Globus pallidus (tissue), 1 donor: ENCODE results near the gene TTC23L.

ENCODE experiments used
- DNase-seq: peaks from one replicate; pipeline ENCODE4 v3.0.0-alpha.2; 2015; ENCODE audit warnings: low spot score

TTC23L gene

DNA sequence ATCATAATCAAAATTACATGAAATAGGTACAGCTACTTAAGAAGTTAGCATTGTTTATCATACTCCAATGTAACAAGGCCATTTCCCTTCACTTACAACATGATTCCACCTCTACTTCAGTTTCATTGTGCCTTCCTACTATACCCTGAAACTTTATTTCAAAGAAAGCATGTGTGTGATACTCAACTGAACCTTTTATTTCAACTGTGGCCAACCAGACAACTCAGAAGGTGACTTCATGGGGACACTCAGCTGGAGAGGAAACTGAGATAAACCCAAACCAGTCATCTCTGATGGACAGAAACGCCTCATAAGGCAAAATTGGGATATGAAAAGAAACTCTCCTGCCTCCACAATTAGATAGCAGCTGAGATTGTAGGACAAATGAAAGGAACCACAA lies 5.9 kb upstream of the TTC23L start:
- no peak for DNase-seq

DNA sequence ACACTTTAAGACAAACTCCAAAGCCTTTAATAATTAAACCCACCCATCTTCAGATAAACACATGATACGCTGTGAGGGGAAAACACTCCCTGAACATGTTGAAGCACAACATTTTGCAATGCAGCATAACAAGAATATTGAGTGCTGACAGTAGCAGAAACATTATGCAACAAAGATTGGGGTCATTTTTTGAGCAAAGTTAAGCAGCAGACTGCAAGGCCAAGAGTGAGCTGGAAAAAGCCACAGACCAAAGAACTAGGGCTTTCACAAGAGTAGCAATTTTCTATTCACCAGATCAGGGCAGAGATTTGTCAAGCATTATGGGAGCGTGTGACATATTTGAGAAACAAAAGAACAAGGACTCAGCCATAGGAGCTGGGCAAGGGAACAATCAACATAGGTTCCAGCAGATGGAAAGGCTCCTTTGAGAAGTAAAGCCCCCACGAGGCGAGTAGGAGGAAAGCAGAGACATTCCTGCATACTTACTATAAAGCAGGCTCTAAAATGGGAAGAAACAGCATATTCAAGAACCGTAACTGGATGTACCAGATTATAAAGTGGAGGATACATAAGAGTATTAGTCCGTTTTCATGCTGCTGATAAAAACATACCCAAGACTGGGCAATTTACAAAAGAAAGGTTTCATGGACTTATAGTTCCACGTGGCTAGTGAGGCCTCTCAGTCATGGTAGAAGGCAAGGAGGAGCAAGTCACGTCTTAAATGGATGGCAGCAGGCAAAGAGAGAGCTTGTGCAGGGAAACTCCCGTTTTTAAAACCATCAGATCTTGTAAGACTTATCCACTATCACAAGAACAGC lies 4.8 kb upstream of the TTC23L start:
- no peak for DNase-seq

DNA sequence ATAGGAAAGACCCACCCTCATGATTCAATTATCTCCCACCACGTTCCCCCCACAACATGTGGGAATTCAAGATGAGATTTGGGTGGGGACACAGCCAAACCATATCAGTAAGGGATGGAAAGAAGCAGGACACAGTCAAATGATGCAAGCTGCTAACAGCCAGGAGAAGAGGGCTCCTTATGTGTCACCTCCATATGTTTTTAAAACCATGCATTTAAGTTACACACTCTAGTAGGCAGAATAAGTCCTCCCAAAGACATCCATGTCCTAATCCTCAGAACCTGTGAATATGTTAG lies 4.2 kb upstream of the TTC23L start:
- no peak for DNase-seq

DNA sequence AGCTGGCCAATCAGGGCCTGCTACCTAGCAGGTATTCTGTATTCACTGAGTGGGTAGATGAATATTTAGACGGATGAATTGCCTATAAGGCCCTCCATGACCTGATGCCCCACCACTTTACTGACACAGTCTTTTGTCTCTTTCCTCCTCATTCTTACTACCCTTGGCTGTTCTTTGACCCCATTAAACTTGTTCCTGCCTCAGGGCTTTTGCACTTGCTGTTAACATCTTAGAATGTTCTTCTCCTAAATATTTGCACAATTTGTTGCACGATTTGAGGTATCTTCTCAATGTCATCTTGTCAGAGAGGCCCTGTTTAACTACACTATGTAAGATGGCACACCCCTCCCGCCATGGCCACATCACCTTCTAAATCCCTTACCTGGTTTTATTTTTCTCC lies 3.3 kb upstream of the TTC23L start:
- DNase-seq = no peak

DNA sequence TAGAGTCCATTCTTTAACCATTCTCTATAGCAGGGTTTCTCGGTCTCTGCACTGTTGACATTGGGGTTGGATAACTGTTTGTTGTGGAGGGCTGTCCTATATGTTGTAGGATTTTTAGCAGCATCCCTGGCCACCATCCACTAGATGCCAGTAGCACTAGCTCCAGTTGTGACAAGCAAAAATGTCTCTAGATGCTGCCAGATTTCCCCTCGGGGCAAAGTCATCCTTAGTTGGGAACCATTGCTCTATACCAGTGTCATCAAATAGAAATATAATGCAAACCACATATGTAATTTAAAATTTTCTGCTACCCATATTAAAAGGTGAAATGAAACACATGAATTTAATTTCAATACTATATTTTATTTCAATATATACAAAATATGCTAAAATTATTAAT lies 2.9 kb downstream of the TTC23L start:
- no peak for DNase-seq

DNA sequence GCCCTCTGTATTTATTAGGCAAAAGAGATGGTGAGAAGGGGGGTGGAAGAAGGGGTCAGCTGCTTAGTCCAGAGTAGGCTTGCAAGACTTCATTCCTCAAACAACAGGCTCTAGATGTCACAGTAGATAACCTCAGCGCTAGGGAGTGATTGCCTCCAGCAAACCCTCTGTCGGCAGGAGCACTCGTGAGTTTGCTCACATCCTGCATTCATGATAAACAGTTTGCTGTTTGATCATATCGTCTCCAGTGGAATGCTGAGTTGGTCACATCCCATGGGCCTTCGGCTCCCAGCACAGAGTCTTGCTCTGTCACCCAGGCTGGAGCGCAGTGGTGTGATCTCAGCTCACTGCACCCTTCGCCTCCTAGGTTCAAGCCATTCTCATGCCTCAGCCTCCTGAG lies 3.6 kb downstream of the TTC23L start:
- no peak for DNase-seq

GRCh38 chr5:34843497-34843896 lies 4.5 kb downstream of the TTC23L start:
- DNase-seq = no peak

DNA sequence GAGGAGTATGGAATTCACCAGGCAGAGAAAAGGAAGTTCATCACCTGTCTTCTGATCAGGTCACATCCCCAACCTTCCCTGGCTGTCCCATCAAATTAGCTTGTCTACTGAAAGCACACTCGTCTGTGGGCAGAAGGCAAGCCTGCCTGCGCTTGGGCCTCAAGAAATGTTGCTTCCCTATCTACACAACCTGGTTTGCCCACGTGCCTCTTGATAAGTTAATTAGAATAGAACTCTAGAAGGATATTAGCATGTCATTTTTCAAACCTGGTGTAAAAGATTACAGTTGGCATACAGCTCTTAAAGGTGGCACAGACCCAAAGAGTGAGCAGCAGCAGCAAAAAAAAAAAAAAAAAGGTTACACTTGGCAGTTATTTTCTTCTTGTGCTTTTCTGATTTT lies 5.1 kb downstream of the TTC23L start:
- no peak for DNase-seq

DNA sequence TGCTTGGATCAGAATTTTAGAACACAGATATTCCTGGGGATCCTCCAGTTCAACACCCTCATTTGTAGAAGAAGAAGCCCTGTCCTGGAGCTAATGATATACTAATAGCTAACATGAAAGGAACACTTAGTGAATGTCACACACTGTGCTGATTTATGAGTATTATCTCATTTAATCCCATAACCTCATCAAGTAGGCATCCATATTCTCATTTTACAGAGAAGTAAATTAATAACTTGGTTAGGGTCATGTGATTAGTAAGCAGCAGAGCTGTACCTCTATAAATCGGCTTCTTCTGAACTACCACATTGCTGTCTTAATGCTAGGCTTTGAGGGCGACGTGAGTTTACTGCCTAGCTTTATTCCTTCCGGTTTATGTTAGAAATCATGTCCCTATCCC lies 6.0 kb downstream of the TTC23L start:
- DNase-seq = no peak

GRCh38 chr5:34847056-34847455 lies 8.1 kb downstream of the TTC23L start:
- no peak for DNase-seq

GRCh38 chr5:34847552-34847951 lies 8.6 kb downstream of the TTC23L start:
- no peak for DNase-seq

DNA sequence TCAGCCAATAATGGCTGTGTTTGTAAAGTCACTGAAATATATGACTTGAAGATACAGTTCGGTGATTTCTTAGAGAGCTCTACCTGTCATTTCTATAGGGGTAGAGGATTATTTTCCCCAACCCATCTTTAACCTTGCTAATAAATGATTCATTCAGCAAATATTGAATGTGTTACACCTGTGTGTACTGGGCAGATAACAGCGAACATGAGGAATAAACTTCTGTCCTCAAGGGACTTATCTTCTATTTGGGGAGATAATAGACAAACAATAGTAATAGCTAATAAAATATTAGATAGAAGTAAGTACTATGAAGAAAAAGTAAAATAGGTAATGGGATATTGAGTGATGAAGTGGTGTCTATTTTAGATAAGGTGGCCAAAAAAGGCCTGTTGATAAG lies 9.3 kb downstream of the TTC23L start:
- no peak for DNase-seq

GRCh38 chr5:34849253-34849652 lies 10.3 kb downstream of the TTC23L start:
- DNase-seq = no peak

DNA sequence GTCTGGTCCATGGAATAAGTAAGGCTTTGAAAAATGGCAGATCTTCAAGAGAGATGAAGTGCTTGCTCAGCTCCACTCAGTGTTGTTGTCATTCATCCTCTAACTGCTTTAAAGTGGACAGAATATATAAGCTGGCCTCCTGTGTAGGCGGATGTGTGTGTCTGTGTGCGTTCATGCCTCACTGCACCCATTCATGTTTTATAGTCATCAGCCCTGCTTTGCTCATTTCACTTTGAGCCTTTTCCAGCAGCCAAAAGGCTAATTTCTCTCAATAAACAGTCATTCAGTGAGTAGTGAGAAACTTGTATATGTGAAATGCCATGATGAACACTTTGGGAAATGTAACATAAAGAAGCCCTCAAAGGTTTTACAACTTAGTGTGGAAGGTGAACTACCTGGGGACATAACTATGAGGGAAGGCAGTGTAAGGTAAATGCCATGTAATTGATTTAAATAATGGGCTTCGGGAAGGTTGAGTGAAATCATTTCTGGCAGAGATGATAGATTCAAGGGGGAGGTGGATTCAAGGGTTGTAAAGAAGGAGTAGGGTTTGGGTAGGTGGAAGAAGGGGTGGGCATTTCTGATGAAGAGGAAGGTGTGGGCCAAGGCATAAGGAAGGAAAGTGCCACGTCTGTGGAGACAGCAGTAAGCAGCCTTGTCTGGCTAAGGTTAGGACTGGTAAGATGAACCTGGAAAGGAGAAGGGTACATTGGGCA lies 15.7 kb downstream of the TTC23L start:
- DNase-seq = no peak

DNA sequence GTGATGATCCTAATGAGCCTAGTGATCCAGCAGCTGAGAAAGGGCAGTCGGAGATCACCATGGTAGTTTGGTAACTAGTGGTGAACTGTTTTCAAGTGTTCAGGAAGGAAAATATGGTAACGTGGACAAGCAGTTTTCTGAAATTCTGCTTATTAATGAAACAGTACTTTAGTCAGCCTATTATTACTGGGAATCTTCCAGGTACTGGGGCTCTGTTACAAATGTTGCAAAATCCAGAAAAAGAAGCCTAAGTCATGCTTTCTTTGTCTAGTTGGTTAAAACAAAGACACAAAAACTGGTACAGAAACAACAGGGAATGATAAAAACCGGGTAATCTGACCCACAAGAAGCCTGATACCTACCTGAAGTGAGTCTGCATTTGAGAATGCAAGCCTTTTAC lies 18.2 kb downstream of the TTC23L start:
- no peak for DNase-seq

- no peak for DNase-seq
These were observed 18.9 kb downstream of the TTC23L start for GRCh38 chr5:34857894-34858293.

- DNase-seq = no peak
These were observed 19.8 kb downstream of the TTC23L start for GRCh38 chr5:34858790-34859189.

DNA sequence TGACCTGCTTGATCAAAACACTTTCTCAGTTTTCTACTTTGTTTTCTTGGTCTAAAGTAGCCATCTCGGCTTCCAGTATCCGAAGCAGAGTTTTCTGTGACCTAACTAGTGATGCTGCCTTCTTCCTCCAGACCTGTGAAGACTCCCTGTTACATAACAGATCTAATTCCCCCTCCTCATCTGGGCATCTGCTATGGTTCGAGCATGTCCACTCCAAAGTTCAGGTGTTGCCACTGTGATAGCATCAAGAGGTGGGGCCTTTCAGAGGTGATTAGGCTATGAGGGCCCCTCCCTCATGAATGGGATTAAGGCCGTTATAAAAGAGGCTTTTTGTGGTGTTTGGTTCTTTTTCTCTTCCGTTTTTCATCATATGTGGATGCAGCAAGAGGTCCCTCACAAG lies 20.3 kb downstream of the TTC23L start:
- DNase-seq = no peak

GRCh38 chr5:34863946-34864345 lies 25.0 kb downstream of the TTC23L start:
- no peak for DNase-seq

GRCh38 chr5:34865091-34865490 lies 26.1 kb downstream of the TTC23L start:
- no peak for DNase-seq

DNA sequence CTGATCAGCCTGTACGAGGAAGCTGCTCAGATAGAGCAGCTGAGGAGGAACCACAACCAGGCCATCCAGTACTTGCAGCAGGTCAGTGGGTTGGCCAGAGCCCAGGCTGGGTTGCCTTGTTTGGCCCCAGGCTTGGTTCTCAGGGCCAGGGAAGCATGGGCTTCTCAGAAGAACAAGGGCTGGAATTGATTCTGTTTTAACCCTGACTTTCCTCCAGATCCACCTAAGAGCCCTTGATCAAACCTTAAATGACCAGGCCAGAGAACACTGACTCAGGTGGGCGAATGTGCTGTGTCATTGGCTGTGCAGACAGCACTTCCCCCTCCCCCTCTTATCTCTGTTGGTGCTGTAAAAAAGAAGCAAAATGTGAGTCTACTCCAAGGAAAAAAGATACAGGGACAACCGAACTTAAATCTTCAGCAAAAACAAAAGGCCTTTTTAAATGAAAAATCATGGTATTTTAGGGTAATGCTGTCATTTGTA lies 28.1 kb downstream of the TTC23L start:
- peak; percentile 49 for DNase-seq

- DNase-seq = peak; percentile 47
These were observed 28.7 kb downstream of the TTC23L start for GRCh38 chr5:34867660-34868059.

- DNase-seq = peak; percentile 52
These were observed 29.8 kb downstream of the TTC23L start for GRCh38 chr5:34868791-34869190.

- peak; percentile 86 for DNase-seq
These were observed 30.3 kb downstream of the TTC23L start for GRCh38 chr5:34869256-34869655.
